Measurements from ENCODE around the gene TNFRSF25.

DNA sequence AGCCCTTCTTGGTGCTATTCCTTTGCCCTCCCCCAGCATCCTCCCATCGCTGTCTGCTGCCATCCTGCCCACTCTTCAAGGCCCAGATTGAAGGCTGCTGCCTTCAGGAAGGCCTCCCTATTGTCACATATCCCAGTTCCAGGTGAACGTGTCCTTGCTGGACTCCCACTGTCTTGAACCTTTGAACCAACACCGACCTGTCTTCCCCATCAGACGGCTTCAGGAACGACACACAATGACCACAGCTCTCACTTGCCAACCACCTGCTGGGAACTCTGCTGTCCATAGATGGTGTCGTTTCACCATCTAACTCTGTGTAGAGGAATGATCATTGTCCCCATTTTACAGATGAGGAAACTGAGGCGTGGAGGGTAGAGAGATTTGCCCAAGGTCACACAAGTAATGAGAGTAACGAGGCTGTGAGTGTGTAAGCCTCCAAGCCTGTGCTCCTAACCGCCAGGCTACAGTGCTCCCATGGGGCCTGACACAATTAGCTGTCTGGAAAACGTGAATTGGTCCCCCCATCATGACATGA, 35.4 kb upstream of the TNFRSF25 start:
- TF ChIP-seq, protein P1, sequence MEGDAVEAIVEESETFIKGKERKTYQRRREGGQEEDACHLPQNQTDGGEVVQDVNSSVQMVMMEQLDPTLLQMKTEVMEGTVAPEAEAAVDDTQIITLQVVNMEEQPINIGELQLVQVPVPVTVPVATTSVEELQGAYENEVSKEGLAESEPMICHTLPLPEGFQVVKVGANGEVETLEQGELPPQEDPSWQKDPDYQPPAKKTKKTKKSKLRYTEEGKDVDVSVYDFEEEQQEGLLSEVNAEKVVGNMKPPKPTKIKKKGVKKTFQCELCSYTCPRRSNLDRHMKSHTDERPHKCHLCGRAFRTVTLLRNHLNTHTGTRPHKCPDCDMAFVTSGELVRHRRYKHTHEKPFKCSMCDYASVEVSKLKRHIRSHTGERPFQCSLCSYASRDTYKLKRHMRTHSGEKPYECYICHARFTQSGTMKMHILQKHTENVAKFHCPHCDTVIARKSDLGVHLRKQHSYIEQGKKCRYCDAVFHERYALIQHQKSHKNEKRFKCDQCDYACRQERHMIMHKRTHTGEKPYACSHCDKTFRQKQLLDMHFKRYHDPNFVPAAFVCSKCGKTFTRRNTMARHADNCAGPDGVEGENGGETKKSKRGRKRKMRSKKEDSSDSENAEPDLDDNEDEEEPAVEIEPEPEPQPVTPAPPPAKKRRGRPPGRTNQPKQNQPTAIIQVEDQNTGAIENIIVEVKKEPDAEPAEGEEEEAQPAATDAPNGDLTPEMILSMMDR (IDR thresholded peaks at IDR 0.05; ENCODE audit: poor library complexity, severe bottlenecking), result no peak
- TF ChIP-seq SMC3 (conservative IDR thresholded peaks at IDR 0.05; ENCODE audit: poor library complexity), result no peak
- TF ChIP-seq, protein P2, sequence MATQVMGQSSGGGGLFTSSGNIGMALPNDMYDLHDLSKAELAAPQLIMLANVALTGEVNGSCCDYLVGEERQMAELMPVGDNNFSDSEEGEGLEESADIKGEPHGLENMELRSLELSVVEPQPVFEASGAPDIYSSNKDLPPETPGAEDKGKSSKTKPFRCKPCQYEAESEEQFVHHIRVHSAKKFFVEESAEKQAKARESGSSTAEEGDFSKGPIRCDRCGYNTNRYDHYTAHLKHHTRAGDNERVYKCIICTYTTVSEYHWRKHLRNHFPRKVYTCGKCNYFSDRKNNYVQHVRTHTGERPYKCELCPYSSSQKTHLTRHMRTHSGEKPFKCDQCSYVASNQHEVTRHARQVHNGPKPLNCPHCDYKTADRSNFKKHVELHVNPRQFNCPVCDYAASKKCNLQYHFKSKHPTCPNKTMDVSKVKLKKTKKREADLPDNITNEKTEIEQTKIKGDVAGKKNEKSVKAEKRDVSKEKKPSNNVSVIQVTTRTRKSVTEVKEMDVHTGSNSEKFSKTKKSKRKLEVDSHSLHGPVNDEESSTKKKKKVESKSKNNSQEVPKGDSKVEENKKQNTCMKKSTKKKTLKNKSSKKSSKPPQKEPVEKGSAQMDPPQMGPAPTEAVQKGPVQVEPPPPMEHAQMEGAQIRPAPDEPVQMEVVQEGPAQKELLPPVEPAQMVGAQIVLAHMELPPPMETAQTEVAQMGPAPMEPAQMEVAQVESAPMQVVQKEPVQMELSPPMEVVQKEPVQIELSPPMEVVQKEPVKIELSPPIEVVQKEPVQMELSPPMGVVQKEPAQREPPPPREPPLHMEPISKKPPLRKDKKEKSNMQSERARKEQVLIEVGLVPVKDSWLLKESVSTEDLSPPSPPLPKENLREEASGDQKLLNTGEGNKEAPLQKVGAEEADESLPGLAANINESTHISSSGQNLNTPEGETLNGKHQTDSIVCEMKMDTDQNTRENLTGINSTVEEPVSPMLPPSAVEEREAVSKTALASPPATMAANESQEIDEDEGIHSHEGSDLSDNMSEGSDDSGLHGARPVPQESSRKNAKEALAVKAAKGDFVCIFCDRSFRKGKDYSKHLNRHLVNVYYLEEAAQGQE (IDR thresholded peaks at IDR 0.05; ENCODE audit: borderline replicate concordance), result no peak
- TF ChIP-seq POLR2AphosphoS5 (IDR thresholded peaks at IDR 0.05), result no peak
- no peak for TF ChIP-seq MXI1 (conservative IDR thresholded peaks at IDR 0.05; ENCODE audit: poor library complexity, severe bottlenecking)
- no peak for TF ChIP-seq RAD21 (conservative IDR thresholded peaks at IDR 0.05)
- no peak for TF ChIP-seq EZH2 (IDR thresholded peaks at IDR 0.05; ENCODE audit: borderline replicate concordance, insufficient read depth, low read length, poor library complexity, severe bottlenecking)
- no peak for TF ChIP-seq EP300 (conservative IDR thresholded peaks at IDR 0.05; ENCODE audit: poor library complexity, severe bottlenecking)
- no peak for TF ChIP-seq TAF1 (IDR thresholded peaks at IDR 0.05; ENCODE audit: low read depth)
